NCI-H345 (cell line): Measurements from ENCODE around the gene SPACA4.

Experiments
- DNase-seq: peaks from one replicate; lab custom pipeline; 2025; lab: John Stamatoyannopoulos, UW

The SPACA4 gene

DNA sequence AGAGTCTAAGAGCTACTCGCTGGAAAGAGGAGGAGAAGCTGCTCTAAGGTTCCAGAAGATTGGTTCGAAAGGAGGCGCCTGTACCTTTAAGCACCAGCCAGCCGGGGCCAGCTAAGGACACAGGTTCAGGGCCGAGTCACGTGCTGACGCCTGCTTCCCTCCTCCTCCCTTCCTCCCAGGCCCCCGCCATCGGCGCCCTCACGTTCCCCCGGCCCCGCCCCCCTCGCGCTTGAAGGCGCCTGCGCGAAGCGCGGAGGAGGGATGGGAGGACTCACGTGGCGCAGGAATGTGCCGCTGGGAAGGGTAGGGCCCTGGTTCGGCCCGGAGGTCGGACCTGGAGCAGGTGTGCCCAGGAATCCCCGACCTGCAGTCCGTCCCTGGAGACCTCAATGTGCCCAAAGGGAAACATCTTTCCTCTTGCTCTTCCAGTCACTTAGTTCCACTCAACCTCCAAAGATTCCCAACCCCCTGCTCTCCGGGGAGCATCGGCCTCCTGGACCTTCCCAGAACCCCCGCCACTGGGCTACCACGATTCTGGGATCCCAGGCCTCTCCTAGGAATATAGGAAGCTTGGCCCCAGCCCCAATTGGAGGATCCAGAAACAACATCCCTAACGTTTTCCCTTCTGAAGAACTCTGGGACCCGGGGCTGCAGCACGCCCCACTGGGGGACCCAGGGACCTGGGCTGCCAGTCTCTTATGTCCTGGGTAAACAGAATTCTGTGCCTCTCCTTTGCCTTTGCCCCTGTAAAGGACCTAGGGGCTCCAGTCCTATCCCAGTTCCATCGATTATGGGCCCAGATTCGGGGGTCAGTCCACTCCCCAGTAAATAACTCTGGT is 28.1 kb downstream of the SPACA4 start:
- peak; percentile 92 for DNase-seq

GRCh38 chr19:48635263-48635965 is 28.9 kb downstream of the SPACA4 start:
- peak; percentile 65 for DNase-seq

DNA sequence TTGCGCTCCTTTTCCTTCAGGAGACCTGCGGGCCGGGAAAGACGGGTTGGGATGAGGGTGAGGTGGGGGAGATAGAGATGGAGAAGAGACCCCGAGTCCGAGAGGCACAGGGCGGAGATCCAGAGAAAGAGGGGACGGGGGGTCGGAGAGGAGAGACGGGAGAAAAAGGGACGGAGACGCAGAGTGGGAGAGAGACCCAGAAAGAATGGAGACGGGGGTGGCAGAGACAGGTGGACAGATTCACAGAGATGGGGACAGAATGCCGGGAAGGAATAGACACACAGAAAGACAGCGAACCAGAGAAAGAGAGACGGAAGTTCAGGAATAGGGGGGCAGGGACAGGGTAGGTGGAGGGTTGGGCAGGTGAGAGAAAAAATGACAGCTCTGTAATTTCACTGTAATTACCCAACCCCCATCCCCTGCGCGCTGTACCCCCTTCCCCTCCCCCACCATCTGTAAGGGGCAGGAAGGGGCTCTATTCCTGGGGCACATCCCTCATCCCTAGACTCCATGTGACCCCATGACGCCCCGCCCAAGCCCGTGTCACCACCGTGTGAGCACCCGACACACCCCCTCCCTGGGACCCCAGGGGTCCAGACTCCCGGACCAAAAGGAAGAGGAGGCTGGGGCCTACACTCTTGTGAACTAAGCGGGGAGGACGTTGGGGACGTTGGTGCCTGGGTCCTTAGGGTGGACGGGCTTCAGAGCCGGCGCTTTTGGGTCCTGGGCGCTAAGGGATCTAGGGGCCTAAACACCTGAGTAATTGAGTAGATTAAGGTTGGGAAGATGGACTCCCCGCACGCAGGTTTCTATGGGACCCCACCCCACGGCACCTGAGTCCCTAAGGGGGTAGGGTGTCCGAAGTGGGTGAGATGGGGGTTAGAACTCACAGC is 29.7 kb downstream of the SPACA4 start:
- DNase-seq: peak; percentile 50

DNA sequence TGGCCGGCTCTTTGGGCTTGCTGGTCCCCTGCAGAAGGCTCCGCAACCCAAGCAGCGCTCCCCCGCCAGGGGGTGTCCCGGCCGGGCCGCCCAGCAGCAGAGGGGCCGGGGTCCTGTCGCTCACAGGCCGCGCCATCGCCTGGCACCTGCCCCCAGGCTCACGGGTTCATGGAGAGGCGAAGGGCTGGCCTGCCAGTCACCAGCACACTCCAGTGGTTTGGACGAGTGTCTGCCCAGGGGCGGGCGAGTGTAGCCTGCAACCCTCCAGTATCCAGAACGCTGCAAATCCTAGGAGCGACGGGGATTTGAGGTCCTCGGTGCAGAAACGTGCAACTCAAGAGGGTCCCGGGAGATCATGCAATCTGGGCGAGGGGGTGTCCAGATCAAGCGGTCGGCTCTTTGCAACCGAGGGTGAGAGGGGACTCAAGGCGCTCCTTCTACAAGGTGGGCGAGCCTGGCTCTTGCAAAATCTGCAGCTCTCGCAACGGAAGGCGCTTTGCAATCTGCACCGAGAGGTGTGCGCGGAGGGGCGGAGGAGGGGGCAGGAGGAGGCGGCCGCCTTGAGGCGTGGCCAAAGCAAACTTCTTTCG is 30.4 kb downstream of the SPACA4 start, which contains the start of gene DBP:
DBP (minus strand) TSS at position 521 of the 590 bp plus-strand sequence; CDS start at position 136, 385 bp downstream.
- peak; percentile 55 for DNase-seq

- DNase-seq: peak; percentile 98
Measured at GRCh38 chr19:48637449-48637947, 31.0 kb downstream of the SPACA4 start.

GRCh38 chr19:48637948-48638830 is 31.6 kb downstream of the SPACA4 start:
- DNase-seq: peak; percentile 82

DNA sequence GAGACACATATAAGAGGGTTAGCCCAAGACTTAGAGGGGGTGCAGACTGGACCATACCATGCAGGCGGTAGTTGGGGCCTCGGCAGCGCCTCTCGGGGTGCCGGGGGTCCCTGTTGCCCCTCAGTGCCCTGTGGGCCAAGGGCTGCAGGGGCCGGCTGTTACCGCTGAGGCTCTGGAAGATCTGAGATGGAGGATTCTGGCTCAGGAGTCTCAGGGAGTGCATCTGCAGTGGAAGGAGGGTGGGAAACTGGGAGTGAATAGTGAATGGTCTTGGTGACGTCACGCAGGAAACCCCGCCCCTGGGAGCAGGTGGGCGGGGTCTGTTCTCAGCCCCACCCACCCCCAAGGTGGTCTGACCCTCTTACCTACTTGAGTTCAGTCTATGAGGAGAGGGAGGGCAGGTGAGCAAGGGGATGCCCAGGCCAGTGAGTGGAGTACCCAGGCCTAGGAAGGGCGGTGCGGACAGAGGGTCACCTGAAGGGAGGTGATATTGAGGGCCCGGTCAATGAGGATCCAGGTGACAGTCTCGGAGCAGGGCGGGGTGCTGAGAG is 32.4 kb downstream of the SPACA4 start:
- DNase-seq: no peak

DNA sequence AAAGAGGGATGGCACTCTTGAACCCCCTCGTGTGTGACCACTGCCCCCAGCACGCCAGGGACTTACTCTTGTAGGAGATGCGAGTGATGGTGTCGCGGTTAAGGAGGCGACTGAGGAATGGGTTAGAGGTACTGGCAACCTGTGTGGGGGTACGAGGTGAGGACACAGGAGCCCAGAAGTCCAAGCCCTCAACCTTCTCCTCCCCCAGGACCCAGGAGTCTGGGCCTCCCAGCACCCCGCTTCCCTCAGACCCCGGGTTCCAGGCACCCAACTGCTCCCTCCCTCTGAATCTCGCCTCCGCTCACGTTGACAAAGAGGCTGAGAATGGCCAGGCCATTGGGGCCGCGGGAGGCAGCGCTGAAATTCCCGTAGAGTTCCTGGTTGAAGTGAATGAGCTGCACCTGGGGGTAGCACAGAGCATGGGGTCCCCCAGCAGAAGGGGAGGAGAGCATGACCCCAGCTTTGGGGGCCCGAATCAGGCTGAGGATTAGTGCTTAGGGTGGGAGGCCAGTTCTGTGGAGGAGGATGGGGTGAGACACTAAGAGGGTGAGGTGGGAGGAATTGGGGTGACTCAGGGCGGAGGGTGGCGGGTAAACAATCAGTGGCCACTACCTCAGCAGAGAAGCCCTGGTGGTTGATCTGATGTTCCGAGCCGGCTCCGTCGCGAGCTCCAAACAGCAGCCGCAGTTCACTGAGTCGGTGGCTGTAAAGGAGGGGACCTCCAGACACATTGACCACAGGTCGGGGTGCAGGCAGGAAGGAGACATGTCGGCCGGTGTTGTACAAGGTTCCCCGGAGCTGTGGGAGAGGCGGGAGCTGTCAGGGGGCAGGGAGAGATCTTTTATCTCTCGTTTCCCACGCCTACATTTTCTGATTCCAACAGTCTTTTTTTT is 33.2 kb downstream of the SPACA4 start:
- no peak for DNase-seq

- DNase-seq: no peak
Measured at GRCh38 chr19:48641850-48642249, 35.3 kb downstream of the SPACA4 start.

DNA sequence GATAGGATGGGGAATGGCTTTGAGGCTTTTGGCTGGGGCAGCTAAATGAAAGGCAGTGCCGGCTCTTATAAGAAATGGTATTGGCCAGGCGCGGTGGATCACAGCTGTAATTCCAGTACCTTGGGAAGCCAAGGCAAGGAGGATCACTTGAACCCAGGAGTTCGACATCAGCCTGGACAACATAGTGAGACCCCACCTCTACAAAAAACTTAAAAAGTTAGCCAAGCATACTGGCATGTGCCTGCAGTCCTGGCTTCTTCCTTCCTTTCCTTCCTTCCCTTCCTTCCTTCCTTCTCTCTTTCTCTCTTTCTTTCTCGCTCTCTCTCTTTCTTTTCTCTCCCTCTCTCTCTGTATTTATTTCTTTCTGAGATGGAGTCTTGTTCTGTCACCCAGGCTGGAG is 36.3 kb downstream of the SPACA4 start:
- no peak for DNase-seq

- no peak for DNase-seq
Measured at GRCh38 chr19:48644355-48644754, 37.8 kb downstream of the SPACA4 start.

- peak; percentile 58 for DNase-seq
Measured at GRCh38 chr19:48644839-48645619, 38.5 kb downstream of the SPACA4 start.

GRCh38 chr19:48645620-48646000 is 39.1 kb downstream of the SPACA4 start:
- no peak for DNase-seq

DNA sequence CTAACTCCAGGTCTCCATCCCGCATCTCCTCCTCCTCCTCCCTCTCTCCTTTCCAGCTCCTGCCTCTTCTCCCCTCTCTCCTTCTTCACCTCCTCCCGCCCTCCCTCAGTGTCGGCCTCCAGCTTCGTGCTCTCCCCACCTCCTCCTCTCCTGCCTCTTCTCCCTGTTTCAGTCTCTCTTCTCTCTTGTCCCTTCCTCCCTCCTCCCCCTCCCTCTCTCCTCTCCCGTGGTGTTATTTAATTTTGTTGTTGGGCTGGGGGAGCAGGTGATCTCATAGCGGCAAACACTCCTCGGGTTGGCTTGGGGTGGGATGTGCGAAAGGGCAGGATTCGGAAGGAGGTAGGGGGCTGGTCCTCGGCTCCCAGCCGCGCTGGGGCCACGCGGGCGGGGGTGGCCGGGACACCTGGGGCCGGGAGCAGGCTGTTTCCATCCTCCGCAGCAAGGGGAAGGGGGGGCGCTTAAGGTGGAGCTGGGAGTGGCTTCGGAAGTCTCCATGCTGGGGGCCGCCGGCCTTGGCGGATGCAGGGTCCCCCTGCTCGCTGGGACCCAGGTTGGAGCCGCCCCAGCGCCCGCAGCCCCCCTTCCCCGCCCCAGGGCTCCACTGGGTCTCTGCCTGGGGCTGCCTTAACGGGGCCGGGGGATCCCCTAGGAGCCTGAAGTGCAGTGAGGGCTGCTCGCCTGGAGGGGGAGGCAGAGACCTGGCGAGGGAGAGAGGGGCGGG is 39.6 kb downstream of the SPACA4 start, which contains the start of gene CA11:
CA11 (minus strand) TSS at position 187 of the 721 bp plus-strand sequence. CDS start 555 bp downstream, outside the sequence.
- DNase-seq: peak; percentile 84

DNA sequence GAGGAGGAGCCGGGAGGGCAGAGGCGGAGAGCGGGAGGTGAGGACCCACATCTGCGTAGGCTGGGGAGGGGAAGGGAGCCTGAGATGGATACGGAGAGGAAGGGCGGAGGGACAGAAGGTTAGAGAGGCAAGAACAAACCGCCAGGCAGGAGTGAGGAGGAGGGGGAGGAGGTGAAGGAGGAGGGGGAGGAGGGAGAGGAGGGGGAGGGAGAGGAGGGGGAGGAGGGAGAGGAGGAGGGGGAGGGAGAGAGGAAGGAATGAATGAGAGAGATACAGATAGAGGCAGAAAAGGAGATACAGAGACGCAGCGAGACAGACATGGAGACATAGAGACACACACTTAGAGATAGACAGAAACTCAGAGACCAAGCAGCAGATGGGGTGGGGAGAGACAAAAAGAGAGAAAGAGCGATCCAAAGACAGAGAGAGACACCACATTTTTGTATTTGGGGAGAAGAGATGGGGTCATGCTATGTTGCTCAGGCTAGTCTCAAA is 40.2 kb downstream of the SPACA4 start:
- no peak for DNase-seq

DNA sequence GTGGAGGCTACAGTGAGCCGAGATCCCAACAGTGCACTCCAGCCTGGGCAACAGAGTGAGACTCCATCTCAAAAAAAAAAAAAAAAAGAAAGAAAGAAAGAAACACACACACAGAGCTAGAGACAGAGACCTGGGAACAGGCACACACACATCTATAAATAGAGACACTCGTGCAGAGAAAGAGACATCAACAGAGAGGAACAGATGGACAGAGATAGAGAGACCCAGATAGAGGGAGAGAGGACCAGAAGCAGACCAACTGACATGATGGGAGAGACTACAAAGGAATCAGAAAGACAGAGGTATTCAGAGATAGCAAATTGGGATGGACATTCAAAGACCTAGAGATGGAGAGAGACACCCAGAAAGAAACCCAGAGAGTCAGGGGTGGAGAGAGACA is 41.6 kb downstream of the SPACA4 start:
- DNase-seq: no peak

DNA sequence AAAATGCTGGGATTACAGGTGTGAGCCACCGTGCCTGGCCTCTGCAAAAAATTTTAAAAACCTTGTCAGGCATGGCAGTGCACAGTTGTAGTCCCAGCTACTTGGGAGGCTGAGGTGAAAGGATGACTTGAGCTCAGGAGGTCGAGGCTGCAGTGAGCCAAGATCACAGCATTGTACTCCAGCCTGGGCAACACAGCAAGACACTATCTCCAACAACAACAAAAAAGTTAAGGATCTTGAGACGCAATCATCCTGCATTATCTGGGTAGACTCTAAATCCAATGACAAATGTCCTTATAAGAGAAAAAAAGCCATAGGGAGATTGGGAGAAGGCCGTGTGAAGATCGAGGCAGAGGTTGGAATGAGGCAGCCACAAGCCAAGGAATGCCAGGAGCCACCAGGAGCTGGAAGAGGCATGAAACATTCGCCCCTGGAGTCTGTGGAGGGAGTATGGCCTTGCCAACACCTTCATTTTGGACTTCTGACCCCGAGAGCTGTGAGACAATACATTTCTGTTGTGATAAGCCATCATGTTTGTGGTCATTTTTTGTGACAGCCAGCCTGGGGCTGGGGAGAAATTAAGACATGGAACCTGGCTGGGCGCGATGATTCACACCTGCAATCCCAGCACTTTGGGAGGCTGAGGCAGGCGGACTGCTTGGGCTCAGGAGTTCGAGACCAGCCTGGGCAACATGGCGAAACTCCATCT is 44.6 kb downstream of the SPACA4 start:
- no peak for DNase-seq
